Effector memory CD4-positive, alpha-beta T cell (primary cell): ENCODE data around the gene IKZF5.

ENCODE experiments used
- DNase-seq, 3 donors: peaks; one replicate each; pipeline ENCODE4 v3.0.0-alpha.2; 2020
- H3K27ac ChIP-seq: 2 replicates; pipeline ENCODE4 v1.7.0; 2013; ENCODE audit warnings: mild to moderate bottlenecking, low read length, moderate library complexity; ENCODE audit not compliant: insufficient read depth, poor library complexity, severe bottlenecking
- H3K27me3 ChIP-seq: replicated peaks from 2 replicates; pipeline ENCODE4 v1.7.0; 2013; ENCODE audit warnings: mild to moderate bottlenecking, low read length; ENCODE audit not compliant: insufficient read depth, control insufficient read depth, poor library complexity, severe bottlenecking
- H3K36me3 ChIP-seq: 2 replicates; pipeline ENCODE4 v1.7.0; 2013; ENCODE audit warnings: mild to moderate bottlenecking, low read length, moderate library complexity; ENCODE audit not compliant: control insufficient read depth, insufficient read depth
- H3K4me1 ChIP-seq: 2 replicates; pipeline ENCODE4 v1.7.0; 2013; ENCODE audit warnings: low read length, mild to moderate bottlenecking; ENCODE audit not compliant: control insufficient read depth, insufficient read depth, poor library complexity, severe bottlenecking
- H3K4me3 ChIP-seq: 2 replicates; pipeline ENCODE4 v1.7.0; 2013; ENCODE audit warnings: low read length, low read depth, mild to moderate bottlenecking; ENCODE audit not compliant: insufficient read depth, poor library complexity, severe bottlenecking
- H3K9me3 ChIP-seq: 2 replicates; pipeline ENCODE4 v1.7.0; 2013; ENCODE audit warnings: mild to moderate bottlenecking, low read length, moderate library complexity; ENCODE audit not compliant: control insufficient read depth

The IKZF5 gene

DNA sequence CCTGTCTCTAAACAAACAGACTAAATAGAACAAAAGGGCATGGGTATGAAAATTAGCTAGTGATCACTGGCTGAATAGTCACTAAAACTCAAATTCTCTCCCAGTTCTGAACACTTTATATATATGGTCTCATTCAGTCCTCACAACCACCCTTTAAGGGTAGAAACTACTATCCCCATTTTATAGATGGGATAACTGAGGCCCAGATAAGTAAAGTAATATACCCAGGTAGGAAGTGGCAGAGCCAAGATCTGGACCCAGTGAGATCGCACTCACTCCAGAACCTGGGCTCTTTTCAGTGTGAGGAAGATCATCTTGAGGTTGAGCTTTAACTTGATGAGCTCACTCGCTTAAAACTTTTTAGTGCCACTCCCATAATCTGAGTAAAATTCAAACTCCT lies 23.9 kb downstream of the IKZF5 start:
- H3K36me3 ChIP-seq, result peaks cover 3% of the 10 kb centered on the region
- no peak overlapping the region for H3K27ac ChIP-seq
- no peaks in the 10 kb centered on the region for H3K4me1 ChIP-seq
- no peaks in the 10 kb centered on the region for H3K27me3 ChIP-seq
- H3K4me3 ChIP-seq, result no peak overlapping the region
- no peaks in the 10 kb centered on the region for H3K9me3 ChIP-seq
- DNase-seq, result no peak

DNA sequence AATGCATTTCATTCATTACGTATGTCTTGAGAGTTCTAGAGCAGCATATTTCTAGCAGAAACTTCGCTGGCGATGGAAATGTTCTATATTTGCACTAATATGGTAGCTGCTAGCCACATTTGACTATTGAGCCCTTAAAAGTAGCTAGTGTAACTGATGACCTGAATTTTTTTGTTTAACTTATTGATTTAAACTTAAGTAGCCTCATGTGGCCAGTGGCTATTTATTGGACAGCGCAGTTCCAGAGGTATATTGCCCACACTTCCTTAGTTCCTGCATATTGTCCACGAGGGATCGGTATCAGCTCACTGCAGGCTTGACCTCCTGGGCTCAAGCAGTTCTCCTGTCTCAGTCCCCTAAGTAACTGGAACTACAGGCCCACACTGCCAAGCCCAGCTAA lies 24.7 kb downstream of the IKZF5 start:
- Histone ChIP-seq H3K27me3 (no peaks in the 10 kb centered on the region), H3K36me3 (peaks cover 3% of the 10 kb centered on the region), H3K4me3 (no peak overlapping the region), H3K27ac (no peak overlapping the region), H3K9me3 (no peaks in the 10 kb centered on the region), H3K4me1 (no peaks in the 10 kb centered on the region)
- DNase-seq, result no peak

DNA sequence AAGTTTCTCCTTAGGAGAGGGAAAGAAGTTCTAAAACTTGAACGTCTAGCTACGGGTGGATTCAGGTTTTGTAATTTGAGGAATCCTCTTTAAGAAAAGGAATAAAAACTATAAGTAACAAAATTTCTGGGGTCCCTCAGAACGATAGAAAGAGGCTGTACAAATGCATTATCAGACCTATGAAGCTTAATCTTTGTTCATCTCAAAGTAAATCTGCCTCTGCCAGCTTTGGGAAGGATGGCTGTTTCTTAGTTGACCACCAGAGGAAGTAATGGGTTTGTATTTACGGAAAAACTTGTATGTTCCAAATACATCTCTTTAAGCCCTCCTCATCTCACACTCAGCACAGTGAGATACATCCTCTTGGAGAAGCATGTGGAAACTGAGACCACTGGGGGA lies 27.5 kb downstream of the IKZF5 start:
- no peaks in the 10 kb centered on the region for H3K4me1 ChIP-seq
- H3K4me3 ChIP-seq, result peak overlapping the region; percentile 84
- no peak overlapping the region for H3K27ac ChIP-seq
- no peak for DNase-seq
- H3K9me3 ChIP-seq, result no peaks in the 10 kb centered on the region
- H3K36me3 ChIP-seq, result peaks cover 3% of the 10 kb centered on the region
- no peaks in the 10 kb centered on the region for H3K27me3 ChIP-seq

DNA sequence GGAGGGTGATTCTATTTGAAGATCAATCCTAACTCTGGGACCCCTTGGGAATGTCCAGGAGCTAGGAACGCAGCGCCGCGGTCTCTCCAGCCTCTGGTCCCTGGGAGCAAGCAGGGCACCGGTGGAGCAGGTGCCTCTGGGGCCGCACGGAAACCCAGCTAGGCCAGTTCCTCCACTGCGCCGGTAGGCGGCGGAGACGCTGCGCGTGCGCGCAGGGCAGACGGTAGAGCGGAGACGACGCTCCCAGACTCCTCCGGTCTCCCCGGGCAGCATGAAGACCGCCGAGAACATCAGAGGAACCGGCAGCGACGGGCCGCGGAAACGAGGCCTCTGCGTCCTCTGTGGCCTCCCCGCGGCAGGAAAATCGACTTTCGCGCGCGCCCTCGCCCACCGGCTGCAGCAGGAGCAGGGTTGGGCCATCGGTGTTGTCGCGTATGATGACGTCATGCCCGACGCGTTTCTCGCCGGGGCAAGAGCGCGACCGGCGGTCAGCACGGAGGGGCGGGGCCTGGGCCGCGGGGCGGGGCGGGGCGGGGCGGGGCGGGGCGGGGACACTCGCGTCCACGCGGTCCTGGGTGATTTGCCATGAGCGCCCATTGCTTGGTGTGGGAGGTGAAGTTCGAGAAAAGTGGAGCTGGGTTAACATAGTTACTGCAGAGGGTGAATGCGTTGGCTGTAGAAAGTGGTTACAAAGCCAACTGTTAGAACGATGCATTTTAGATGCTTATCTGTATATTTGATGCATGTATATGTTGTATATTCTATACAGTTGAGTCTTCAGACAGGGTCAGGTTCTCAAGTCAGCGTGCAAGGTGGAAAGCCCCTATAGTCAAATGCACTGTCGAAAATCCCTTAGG lies 28.2 kb downstream of the IKZF5 start, which contains the start of gene PSTK:
PSTK (plus strand) TSS at position 193 of the 857 bp plus-strand sequence; CDS start at position 272, 79 bp downstream.
- DNase-seq, result peak; percentile 81 to 86 (median 82)
- Histone ChIP-seq H3K27me3 (no peaks in the 10 kb centered on the region), H3K36me3 (peaks cover 3% of the 10 kb centered on the region), H3K9me3 (no peaks in the 10 kb centered on the region), H3K27ac (peak within 1 kb of the TSS; percentile 81), H3K4me1 (no peaks in the 10 kb centered on the region), H3K4me3 (peak within 1 kb of the TSS; percentile 84)

DNA sequence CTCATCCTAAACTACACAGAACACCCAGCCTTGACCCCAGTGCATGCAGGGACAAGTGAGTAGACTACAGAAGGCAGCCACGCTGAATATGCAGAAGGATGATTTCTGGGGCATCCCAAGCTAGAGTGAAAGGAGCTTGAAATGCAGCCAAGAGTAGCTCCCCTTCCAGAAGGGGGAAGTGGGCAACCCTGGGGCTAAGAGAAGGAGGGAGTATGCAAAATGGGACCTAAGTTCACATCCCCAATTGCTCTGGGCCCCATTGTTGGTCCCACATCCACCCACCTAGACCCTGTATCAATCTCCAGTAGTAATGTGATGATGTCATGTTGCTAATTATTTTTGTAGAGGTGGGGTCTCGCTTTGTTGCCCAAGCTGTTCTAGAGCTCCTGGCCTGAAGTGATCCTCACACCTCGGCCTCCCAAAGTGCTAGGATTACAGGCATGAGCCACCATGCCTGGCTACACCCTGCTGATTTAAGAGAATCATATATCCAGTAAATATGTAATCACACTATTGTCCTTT lies 34.0 kb downstream of the IKZF5 start:
- Histone ChIP-seq H3K4me1 (no peaks in the 10 kb centered on the region), H3K9me3 (no peaks in the 10 kb centered on the region), H3K27me3 (no peaks in the 10 kb centered on the region), H3K27ac (no peak overlapping the region), H3K4me3 (no peak overlapping the region), H3K36me3 (no peaks in the 10 kb centered on the region)
- DNase-seq, result no peak

DNA sequence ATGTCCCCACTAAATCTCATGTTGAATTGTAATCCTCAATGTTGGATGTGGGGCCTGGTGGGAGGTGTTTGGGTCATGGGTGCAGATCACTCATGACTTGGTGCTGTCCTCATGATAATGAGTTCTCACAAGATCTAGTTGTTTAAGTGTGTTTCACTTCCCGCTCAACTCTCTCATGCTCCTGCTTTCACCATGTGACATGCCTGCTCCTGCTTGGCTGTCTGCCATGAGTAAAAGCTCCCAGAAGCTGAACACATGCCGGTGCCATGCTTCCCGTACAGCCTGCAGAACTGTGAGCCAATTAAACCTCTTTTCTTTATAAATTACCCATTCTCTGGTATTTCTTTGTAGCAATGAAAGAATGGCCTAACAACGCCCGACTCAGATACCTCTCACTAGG lies 34.6 kb downstream of the IKZF5 start:
- no peak overlapping the region for H3K27ac ChIP-seq
- no peaks in the 10 kb centered on the region for H3K9me3 ChIP-seq
- H3K4me1 ChIP-seq, result no peaks in the 10 kb centered on the region
- DNase-seq, result no peak
- H3K36me3 ChIP-seq, result no peaks in the 10 kb centered on the region
- no peak overlapping the region for H3K4me3 ChIP-seq
- no peaks in the 10 kb centered on the region for H3K27me3 ChIP-seq

DNA sequence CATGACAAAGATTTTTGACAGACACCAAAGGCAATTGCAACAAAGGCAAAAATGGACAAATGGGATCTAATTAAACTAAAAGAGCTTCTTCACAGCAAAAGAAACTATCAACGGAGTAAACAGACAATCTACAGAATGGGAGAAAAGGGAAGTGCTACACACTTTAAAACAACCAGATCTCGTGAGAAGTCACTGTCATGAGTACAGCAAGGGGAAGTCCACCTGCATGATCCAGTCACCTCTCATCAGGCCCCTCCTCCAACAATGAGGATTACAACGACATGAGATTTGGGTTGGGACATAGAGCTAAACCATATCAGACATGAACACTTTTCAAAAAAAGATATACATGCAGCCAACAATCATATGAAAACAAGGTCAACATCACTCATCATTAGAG lies 39.9 kb downstream of the IKZF5 start:
- H3K27me3 ChIP-seq, result no peaks in the 10 kb centered on the region
- H3K9me3 ChIP-seq, result no peaks in the 10 kb centered on the region
- no peak for DNase-seq
- H3K4me1 ChIP-seq, result no peaks in the 10 kb centered on the region
- no peak overlapping the region for H3K27ac ChIP-seq
- H3K4me3 ChIP-seq, result no peak overlapping the region
- no peaks in the 10 kb centered on the region for H3K36me3 ChIP-seq

DNA sequence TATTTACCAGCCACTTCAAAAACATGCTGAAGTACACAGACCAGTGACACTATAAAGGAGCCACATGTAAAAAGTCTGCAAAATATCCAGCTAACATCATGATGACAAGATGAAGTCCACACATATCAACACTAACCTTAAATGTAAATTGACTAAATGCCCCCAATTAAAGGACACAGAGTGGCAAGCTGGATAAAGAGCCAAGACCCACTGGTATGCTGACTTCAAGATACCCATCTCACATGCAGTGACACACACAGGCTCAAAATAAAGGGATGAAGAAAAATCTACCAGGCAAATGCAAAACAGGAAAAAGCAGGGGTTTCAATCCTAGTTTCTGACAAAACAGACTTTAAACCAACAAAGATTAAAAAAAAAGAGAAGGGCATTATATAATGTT lies 41.7 kb downstream of the IKZF5 start:
- Histone ChIP-seq H3K27me3 (no peaks in the 10 kb centered on the region), H3K36me3 (no peaks in the 10 kb centered on the region), H3K4me1 (no peaks in the 10 kb centered on the region), H3K4me3 (no peak overlapping the region), H3K9me3 (no peaks in the 10 kb centered on the region), H3K27ac (no peak overlapping the region)
- no peak for DNase-seq

DNA sequence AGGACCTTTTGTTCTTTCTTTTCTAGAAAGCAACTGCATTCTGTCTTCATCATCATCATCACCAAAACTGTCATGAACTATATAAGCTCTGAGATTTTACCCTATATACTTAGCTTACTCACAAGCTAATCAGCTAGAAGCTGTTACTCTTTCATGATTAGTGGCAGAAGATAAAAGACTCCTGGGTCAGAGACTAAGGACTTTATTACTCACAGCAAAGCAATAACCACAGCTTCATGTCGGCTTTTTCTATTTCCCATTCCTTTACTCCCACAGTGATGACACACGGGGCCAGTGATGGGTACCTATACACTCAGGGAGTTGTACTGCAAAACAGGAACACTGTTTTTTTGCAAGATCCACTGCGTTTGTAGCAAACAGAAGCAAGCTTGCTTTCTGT lies 46.2 kb downstream of the IKZF5 start:
- no peaks in the 10 kb centered on the region for H3K36me3 ChIP-seq
- DNase-seq, result no peak
- no peaks in the 10 kb centered on the region for H3K4me1 ChIP-seq
- no peak overlapping the region for H3K27ac ChIP-seq
- H3K4me3 ChIP-seq, result no peak overlapping the region
- H3K9me3 ChIP-seq, result no peaks in the 10 kb centered on the region
- no peaks in the 10 kb centered on the region for H3K27me3 ChIP-seq

DNA sequence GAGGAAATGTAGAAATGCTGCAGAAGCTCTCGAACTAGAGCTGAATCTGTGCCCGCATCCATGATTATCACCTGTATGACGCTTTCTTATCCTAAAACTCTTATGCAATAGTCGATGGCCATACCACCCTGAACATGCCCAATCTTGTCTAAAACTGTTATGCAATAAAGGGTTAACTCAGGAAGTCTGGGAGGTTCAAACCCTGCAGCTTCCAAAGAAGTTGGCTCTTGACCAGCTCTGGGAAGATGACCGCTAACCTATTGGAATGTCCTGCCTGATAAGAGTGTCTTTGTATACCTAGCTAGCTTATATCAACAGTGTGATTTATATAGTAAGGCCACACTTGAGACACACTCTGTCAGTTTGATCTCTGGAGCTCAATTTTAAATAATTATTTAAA lies 51.1 kb downstream of the IKZF5 start:
- DNase-seq, result no peak

More for the DNA sequence above, 51.1 kb downstream of the IKZF5 start:
- Histone ChIP-seq H3K27ac (no peak overlapping the region), H3K4me1 (peaks cover 9% of the 10 kb centered on the region), H3K36me3 (no peaks in the 10 kb centered on the region), H3K9me3 (no peaks in the 10 kb centered on the region), H3K27me3 (no peaks in the 10 kb centered on the region), H3K4me3 (no peak overlapping the region)
